Hepatocyte (in vitro differentiated cells): ENCODE results near the gene ABCB1. TPM values are rescaled to one million over a fixed set of nuclear protein-coding genes. Genes with fewer than 3 reads are reported as not detected.

Experiments
- DNase-seq: peaks from one replicate; pipeline ENCODE4 v3.0.0-alpha.2; 2016; ENCODE audit warnings: low spot score
- H2AFZ ChIP-seq: fragments of 200-600 bp; sonication (generic); 2 replicates; pipeline ENCODE4 v1.6.0; 2016; ENCODE audit warnings: antibody characterized with exemption, mild to moderate bottlenecking
- H3K27ac ChIP-seq: fragments of 200-600 bp; sonication (generic); 2 replicates; pipeline ENCODE4 v1.5.1; 2016; ENCODE audit warnings: mild to moderate bottlenecking
- H3K27me3 ChIP-seq: fragments of 200-600 bp; sonication (generic); 2 replicates; pipeline ENCODE4 v1.6.1; 2016
- H3K36me3 ChIP-seq: fragments of 200-600 bp; sonication (generic); replicated peaks from 2 replicates; pipeline ENCODE4 v1.5.1; 2016; ENCODE audit warnings: low read depth; ENCODE audit not compliant: insufficient read depth
- H3K4me1 ChIP-seq: fragments of 200-600 bp; sonication (generic); 2 replicates; pipeline ENCODE4 v1.5.1; 2016; ENCODE audit warnings: mild to moderate bottlenecking, moderate library complexity; ENCODE audit not compliant: insufficient read depth
- H3K4me2 ChIP-seq: fragments of 200-600 bp; sonication (generic); 2 replicates; pipeline ENCODE4 v1.6.0; 2016
- H3K4me3 ChIP-seq: fragments of 200-600 bp; sonication (generic); 2 replicates; pipeline ENCODE4 v1.5.1; 2016; ENCODE audit warnings: mild to moderate bottlenecking
- H3K79me2 ChIP-seq: fragments of 200-600 bp; sonication (generic); 2 replicates; pipeline ENCODE4 v1.6.0; 2017; ENCODE audit warnings: mild to moderate bottlenecking
- H3K9me2 ChIP-seq: fragments of 200-600 bp; sonication (generic); replicated peaks from 2 replicates; pipeline ENCODE4 v1.6.0; 2017; ENCODE audit warnings: mild to moderate bottlenecking; ENCODE audit not compliant: insufficient read depth
- H3K9me3 ChIP-seq: fragments of 200-600 bp; sonication (generic); 2 replicates; pipeline ENCODE4 v1.5.1; 2016; ENCODE audit warnings: low read depth, mild to moderate bottlenecking
- H4K20me1 ChIP-seq: fragments of 200-600 bp; sonication (generic); 2 replicates; pipeline ENCODE4 v1.6.0; 2016; ENCODE audit warnings: mild to moderate bottlenecking; ENCODE audit not compliant: insufficient read depth, poor library complexity, severe bottlenecking
- EZH2 ChIP-seq: fragments of 200-600 bp; sonication (generic); IDR thresholded peaks from 2 replicates; pipeline ENCODE4 v1.6.1; 2016; ENCODE audit warnings: antibody characterized with exemption, mild to moderate bottlenecking, borderline replicate concordance
- EZH2phosphoT487 ChIP-seq: fragments of 200-600 bp; sonication (generic); IDR thresholded peaks from one replicate; pipeline ENCODE4 v1.6.1; 2018; ENCODE audit warnings: antibody characterized with exemption, mild to moderate bottlenecking, low read depth, moderate library complexity; ENCODE audit not compliant: unreplicated experiment, severe bottlenecking
- WGBS: methylation state at CpG from one replicate; pipeline ENCODE4 v1.1.6; 2016; ENCODE audit warnings: low lambda C conversion rate; ENCODE audit errors: missing lambda C conversion rate; 5-methylcytosine and 5-hydroxymethylcytosine counted together
- polyA plus RNA-seq: library from polyadenylated mRNA; unstranded; fragments of >200 nt; fragmentation: Nextera tagmentation; extraction: Ambion mirVana; gene quantifications from 2 replicates; pipeline ENCODE4 v1.2.1, GENCODE V29; 2016
- total RNA-seq: library from RNA; depleted of rRNA; stranded (reverse); fragments of >200 nt; gene quantifications from 2 replicates; pipeline ENCODE4 v1.2.3, GENCODE V29; 2014
- TF ChIP-seq, protein P1 (sequence below): fragments of 200-600 bp; sonication (generic); IDR thresholded peaks from 2 replicates; pipeline ENCODE4 v1.5.1; 2016; ENCODE audit warnings: antibody characterized with exemption, mild to moderate bottlenecking; ENCODE audit not compliant: poor library complexity

Gene ABCB1
- total and polyA plus RNA-seq, 2 experiments from 2014 or later = 7.9 to 20.0 TPM

DNA sequence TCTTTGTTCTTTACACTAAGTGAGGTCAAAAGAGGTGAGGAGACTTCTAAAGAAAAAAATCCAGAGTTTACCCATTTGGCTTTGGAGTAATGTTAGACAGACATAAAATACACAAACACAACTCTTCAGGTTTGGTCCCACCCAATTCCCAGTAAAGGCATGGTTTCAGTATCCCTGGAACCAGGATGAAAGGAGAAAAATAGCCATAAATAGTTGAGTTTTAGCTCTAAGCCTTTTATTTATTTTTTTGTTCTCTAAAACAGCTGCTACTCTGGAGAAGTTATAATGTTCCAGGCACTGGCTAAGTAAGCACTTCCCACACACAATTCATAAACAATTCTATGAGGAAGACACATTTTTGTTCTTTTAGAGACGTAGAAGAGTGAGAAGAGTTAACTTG lies 4.0 kb downstream of the ABCB1 start:
- no peak for TF ChIP-seq EZH2
- H3K9me3 ChIP-seq = no peaks in the 10 kb centered on the region
- 38% methylated on average over 1 of the region's 1 CpG for WGBS

DNA sequence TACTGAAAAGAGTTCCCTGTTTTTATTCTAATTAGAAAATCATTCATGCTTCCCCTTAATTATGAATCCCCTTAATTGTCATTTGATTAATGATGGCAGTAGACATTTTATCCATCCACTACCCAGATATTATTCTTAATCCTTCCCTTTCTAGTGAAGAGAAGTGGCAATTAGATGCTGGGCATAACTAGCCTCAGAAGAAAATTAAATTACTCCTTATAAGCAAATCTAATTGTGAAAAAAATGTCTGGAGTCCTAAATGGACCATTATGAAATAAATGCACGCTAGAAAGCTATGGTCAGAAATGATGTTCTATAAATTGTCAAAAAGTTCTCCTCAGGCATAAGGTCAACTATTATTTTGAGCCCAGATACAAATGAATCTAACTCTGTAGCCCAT lies 4.5 kb downstream of the ABCB1 start:
- Histone ChIP-seq H4K20me1 (no peaks in the 10 kb centered on the region), H2AFZ (no peak overlapping the region), H3K9me2 (no peaks in the 10 kb centered on the region), H3K4me1 (no peaks in the 10 kb centered on the region), H3K4me3 (no peak overlapping the region), H3K27ac (no peak overlapping the region), H3K27me3 (peaks cover 31% of the 10 kb centered on the region), H3K9me3 (no peaks in the 10 kb centered on the region), H3K79me2 (no peaks in the 10 kb centered on the region), H3K4me2 (no peak overlapping the region), H3K36me3 (no peaks in the 10 kb centered on the region)
- WGBS = 67% methylated on average over 1 of the region's 1 CpG
- no peak for TF ChIP-seq EZH2
- TF ChIP-seq, protein P1, sequence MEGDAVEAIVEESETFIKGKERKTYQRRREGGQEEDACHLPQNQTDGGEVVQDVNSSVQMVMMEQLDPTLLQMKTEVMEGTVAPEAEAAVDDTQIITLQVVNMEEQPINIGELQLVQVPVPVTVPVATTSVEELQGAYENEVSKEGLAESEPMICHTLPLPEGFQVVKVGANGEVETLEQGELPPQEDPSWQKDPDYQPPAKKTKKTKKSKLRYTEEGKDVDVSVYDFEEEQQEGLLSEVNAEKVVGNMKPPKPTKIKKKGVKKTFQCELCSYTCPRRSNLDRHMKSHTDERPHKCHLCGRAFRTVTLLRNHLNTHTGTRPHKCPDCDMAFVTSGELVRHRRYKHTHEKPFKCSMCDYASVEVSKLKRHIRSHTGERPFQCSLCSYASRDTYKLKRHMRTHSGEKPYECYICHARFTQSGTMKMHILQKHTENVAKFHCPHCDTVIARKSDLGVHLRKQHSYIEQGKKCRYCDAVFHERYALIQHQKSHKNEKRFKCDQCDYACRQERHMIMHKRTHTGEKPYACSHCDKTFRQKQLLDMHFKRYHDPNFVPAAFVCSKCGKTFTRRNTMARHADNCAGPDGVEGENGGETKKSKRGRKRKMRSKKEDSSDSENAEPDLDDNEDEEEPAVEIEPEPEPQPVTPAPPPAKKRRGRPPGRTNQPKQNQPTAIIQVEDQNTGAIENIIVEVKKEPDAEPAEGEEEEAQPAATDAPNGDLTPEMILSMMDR = no peak
- no peak for TF ChIP-seq EZH2phosphoT487
- DNase-seq = no peak

More for the DNA sequence above, 4.0 kb downstream of the ABCB1 start:
- H3K4me1 ChIP-seq = no peaks in the 10 kb centered on the region
- H4K20me1 ChIP-seq = no peaks in the 10 kb centered on the region
- no peaks in the 10 kb centered on the region for H3K9me2 ChIP-seq
- H3K4me2 ChIP-seq = no peak overlapping the region
- no peak overlapping the region for H3K27ac ChIP-seq
- no peak for DNase-seq
- peaks cover 37% of the 10 kb centered on the region for H3K27me3 ChIP-seq
- H3K36me3 ChIP-seq = no peaks in the 10 kb centered on the region
- H3K79me2 ChIP-seq = no peaks in the 10 kb centered on the region
- H2AFZ ChIP-seq = no peak overlapping the region
- no peak overlapping the region for H3K4me3 ChIP-seq

DNA sequence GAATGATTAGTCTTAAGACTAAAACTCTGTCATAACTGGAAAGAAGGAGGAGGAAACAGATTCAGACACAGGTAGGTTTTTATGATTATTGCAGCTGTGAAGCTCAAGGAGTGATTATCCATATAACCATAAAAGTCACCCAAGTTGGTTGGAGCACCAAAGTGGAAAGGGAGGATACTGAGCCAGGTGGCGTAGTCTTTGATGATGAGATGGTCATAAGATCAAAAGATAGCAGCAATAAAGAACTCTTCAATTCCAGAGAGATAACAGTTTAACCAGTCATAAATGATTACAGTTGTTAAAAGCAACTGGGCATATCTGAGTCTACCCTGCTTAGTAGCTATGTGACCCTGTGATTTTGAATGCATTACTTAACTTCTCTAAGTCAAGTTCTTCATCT lies 8.4 kb downstream of the ABCB1 start:
- H3K27ac ChIP-seq = no peak overlapping the region
- no peaks in the 10 kb centered on the region for H3K9me3 ChIP-seq
- TF ChIP-seq EZH2phosphoT487 (no peak), EZH2 (no peak)
- TF ChIP-seq, protein P1 = no peak
- no peak overlapping the region for H3K4me3 ChIP-seq
- no peak overlapping the region for H2AFZ ChIP-seq
- H3K9me2 ChIP-seq = no peaks in the 10 kb centered on the region
- H3K4me1 ChIP-seq = no peaks in the 10 kb centered on the region
- H3K79me2 ChIP-seq = no peaks in the 10 kb centered on the region
- H3K27me3 ChIP-seq = peaks cover 5% of the 10 kb centered on the region
- H3K4me2 ChIP-seq = no peak overlapping the region
- DNase-seq = peak; percentile 28
- H3K36me3 ChIP-seq = no peaks in the 10 kb centered on the region
- WGBS = 61% methylated on average over 1 of the region's 1 CpG
- H4K20me1 ChIP-seq = no peaks in the 10 kb centered on the region

DNA sequence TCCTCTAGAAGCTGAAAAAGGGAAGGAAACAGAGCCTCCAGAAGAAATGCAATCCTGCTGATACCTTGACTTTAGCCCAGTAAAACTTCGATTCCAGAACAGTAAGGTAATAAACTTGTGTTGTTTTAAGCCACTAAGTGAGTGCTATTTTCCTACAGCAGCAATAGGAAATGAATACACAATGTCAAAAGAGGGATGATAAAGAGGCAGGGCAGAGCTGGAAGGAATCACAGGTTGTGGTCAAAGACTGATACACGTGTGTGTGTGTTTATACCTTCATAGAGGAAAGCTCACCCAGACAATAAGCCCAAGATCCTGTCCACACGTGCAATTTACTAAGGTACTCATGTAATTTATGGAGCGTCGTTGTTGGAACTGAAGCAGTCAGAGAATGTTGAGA lies 9.5 kb downstream of the ABCB1 start:
- Histone ChIP-seq H3K4me2 (no peak overlapping the region), H3K27ac (no peak overlapping the region), H3K9me2 (no peaks in the 10 kb centered on the region), H3K4me1 (no peaks in the 10 kb centered on the region), H3K79me2 (no peaks in the 10 kb centered on the region), H4K20me1 (no peaks in the 10 kb centered on the region), H3K4me3 (no peak overlapping the region), H2AFZ (no peak overlapping the region), H3K27me3 (no peaks in the 10 kb centered on the region), H3K36me3 (no peaks in the 10 kb centered on the region), H3K9me3 (no peaks in the 10 kb centered on the region)
- no peak for DNase-seq
- TF ChIP-seq, protein P1 = no peak
- TF ChIP-seq EZH2 (no peak), EZH2phosphoT487 (no peak)
- WGBS = 82% methylated on average over 5 of the region's 5 CpGs
